Bronchial epithelial cell (primary cell): ENCODE results near the gene RIMBP2. TPM values are rescaled to one million over a fixed set of nuclear protein-coding genes. Genes with fewer than 3 reads are reported as not detected.
"Not testable (repeated sequence)": the region's sequence is repeated elsewhere in the genome, so short reads cannot be mapped to it uniquely, and the experiment has no call there.

Source experiments
- DNase-seq: peaks from one replicate; pipeline ENCODE4 v3.0.0-alpha.2; 2010; ENCODE audit warnings: low read depth
- FAIRE-seq: peaks from 2 replicates; lab custom pipeline; 2011; peaks lifted over from hg19 to GRCh38; lab: Jason Lieb, UNC
- H3K27me3 ChIP-seq: 2 replicates; pipeline ENCODE4 v1.5.1; 2011; ENCODE audit warnings: low read length; ENCODE audit not compliant: control insufficient read depth, insufficient read depth
- H3K36me3 ChIP-seq: 2 replicates; pipeline ENCODE4 v1.5.1; 2011; ENCODE audit warnings: low read length; ENCODE audit not compliant: control insufficient read depth, insufficient read depth
- H3K4me3 ChIP-seq: 2 replicates; pipeline ENCODE4 v1.5.1; 2011; ENCODE audit warnings: mild to moderate bottlenecking, low read depth, low read length, control low read depth
- CTCF ChIP-seq: IDR thresholded peaks from 2 replicates; pipeline ENCODE4 v1.5.1; 2011; ENCODE audit warnings: mild to moderate bottlenecking, moderate library complexity, low read length, control low read depth, inconsistent platforms; ENCODE audit not compliant: insufficient read depth, severe bottlenecking
- total RNA-seq: library from RNA; depleted of rRNA; stranded (reverse); fragments of >200 nt; gene quantifications from 2 replicates; pipeline ENCODE4 v1.2.1, GENCODE V29; 2014

Gene RIMBP2
- total RNA-seq, 1 donor from 2014 or later = not detected

GRCh38 chr12:130743176-130743575 lies 27.1 kb upstream of the RIMBP2 start:
- Histone ChIP-seq H3K4me3 (no peak overlapping the region), H3K36me3 (no peaks in the 10 kb centered on the region), H3K27me3 (no peaks in the 10 kb centered on the region)
- no peak for TF ChIP-seq CTCF
- FAIRE-seq (no peak), DNase-seq (no peak)

GRCh38 chr12:130742716-130743115 lies 26.6 kb upstream of the RIMBP2 start:
- Histone ChIP-seq H3K4me3 (no peak overlapping the region), H3K27me3 (no peaks in the 10 kb centered on the region), H3K36me3 (no peaks in the 10 kb centered on the region)
- no peak for TF ChIP-seq CTCF
- FAIRE-seq (no peak), DNase-seq (no peak)

DNA sequence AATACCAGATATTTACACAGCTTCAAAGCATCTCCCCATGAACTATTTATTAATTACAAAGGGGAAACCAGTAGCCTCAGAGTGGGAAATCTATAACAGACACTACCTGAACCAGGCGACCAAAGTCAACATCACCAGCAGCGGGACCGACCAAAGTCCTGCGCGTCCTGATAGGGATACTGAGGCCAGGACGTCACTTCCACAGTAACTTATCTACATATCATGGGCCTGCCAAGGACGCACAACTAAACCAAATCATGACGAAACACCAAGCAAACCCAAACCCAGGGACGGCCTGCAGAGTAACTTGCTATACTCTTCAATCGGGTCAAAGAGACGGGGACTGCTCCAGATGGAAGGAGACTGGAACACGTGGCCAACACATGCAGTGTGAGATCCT lies 26.0 kb upstream of the RIMBP2 start:
- no peak overlapping the region for H3K4me3 ChIP-seq
- no peak for TF ChIP-seq CTCF
- H3K27me3 ChIP-seq = no peaks in the 10 kb centered on the region
- DNase-seq = no peak
- FAIRE-seq = no peak
- H3K36me3 ChIP-seq = no peaks in the 10 kb centered on the region

DNA sequence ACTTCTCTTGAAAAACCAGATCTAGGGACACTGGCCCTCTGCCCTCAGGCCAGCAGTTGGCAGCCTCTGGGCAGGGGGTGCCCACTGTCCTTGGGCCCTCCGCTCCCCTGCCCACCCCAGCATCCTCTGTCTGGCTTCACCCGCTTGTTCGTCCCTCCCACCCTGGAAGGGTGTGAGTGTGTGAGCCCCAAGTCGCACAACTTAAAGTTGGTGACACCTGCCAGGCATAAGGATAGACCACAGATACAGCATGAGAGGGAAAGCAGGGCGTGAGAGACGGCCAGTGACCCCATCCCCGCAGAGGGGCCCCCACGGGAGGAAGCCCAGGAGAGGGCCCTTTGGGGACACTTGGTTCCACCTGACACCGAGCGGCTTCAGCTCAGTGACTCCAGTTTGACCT lies 23.5 kb upstream of the RIMBP2 start:
- TF ChIP-seq CTCF = no peak
- Histone ChIP-seq H3K36me3 (no peaks in the 10 kb centered on the region), H3K4me3 (no peak overlapping the region), H3K27me3 (no peaks in the 10 kb centered on the region)
- DNase-seq (no peak), FAIRE-seq (no peak)

DNA sequence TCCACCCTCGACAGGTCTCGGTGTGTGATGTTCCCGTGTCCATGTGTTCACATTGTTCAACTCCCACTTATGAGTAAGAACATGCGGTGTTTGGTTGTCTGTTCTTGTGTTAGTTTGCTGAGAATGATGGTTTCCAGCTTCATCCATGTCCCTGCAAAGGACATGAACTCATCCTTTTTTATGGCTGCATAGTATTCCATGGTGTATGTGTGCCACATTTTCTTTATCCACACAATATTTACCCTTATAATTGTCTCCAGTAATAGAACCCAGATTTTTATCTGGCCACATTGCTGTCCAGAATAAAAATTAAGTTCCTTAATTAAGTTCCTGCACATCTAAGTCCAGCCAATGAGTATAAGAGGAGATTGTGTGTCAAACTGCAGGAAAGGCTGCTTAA lies 22.3 kb upstream of the RIMBP2 start:
- FAIRE-seq, H3K4me3 ChIP-seq, H3K27me3 ChIP-seq, H3K36me3 ChIP-seq, DNase-seq: not testable (repeated sequence)

DNA sequence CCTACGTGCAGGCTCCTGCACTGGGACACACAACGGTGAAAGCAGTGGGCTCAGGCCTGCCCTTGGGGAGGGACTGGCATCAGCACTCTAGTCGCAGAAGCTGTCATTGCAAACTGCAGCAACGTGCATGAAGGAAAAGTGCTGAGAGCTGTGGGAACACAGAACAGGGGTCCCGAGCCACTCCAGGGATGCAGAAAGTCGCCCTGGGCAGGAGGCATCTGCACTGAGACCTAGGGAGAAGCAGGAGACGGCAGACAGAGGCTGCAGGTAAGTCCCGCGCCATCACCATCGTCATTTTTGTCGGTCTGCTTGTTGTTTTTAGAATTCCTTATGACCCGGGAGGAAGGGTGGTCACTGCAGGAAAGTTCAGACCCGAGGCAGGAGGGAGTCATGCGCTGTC lies 21.6 kb upstream of the RIMBP2 start:
- no peak overlapping the region for H3K4me3 ChIP-seq
- no peak for DNase-seq
- no peak for TF ChIP-seq CTCF
- H3K36me3 ChIP-seq = no peaks in the 10 kb centered on the region
- H3K27me3 ChIP-seq = no peaks in the 10 kb centered on the region
- no peak for FAIRE-seq
